ENCODE data around the gene H2AZ1. TPM values are rescaled to one million over a fixed set of nuclear protein-coding genes. Genes with fewer than 3 reads are reported as not detected.

Gene H2AZ1
- total and polyA plus RNA-seq, 4 donors, result 28.5 to 139 (median 103) TPM

DNA sequence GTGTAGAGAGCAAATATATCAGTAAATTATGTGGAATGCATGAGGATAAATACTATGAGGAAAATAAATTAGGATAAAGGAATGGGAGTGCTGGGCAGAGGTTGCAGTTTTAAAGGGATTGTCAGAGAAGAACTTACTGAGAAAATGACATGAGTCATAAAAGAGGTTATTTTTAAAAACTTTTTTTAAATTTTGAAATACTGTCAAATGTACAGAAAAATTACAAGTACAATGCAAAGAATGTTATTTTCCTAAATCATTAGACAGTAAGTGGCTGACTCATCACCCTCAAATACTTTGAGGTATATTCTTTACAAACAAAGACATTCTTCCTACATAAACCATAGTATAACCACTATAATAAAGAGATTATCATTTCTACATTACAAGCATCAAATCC lies 29.8 kb upstream of the H2AZ1 start:
- no peak overlapping the region for H3K9ac ChIP-seq (ENCODE audit: low read depth in 1 of 2, low read length in 2 of 2)
- TF ChIP-seq GABPA (IDR thresholded peaks at IDR 0.05 in 1 of 2, conservative IDR thresholded peaks at IDR 0.05 in 1 of 2) (no peak), JUND (IDR thresholded peaks at IDR 0.05) (no peak), NR2F2 (IDR thresholded peaks at IDR 0.05) (no peak), RXRA (IDR thresholded peaks at IDR 0.05) (no peak), YY1 (IDR thresholded peaks at IDR 0.05) (no peak), TAF1 (conservative IDR thresholded peaks at IDR 0.05) (no peak), EGR1 (IDR thresholded peaks at IDR 0.05; ENCODE audit: low read depth in 2 of 2) (no peak), FOXA1 (IDR thresholded peaks at IDR 0.05) (no peak), SP1 (IDR thresholded peaks at IDR 0.05) (no peak), RAD21 (IDR thresholded peaks at IDR 0.05) (no peak)
- TF ChIP-seq, protein P1, sequence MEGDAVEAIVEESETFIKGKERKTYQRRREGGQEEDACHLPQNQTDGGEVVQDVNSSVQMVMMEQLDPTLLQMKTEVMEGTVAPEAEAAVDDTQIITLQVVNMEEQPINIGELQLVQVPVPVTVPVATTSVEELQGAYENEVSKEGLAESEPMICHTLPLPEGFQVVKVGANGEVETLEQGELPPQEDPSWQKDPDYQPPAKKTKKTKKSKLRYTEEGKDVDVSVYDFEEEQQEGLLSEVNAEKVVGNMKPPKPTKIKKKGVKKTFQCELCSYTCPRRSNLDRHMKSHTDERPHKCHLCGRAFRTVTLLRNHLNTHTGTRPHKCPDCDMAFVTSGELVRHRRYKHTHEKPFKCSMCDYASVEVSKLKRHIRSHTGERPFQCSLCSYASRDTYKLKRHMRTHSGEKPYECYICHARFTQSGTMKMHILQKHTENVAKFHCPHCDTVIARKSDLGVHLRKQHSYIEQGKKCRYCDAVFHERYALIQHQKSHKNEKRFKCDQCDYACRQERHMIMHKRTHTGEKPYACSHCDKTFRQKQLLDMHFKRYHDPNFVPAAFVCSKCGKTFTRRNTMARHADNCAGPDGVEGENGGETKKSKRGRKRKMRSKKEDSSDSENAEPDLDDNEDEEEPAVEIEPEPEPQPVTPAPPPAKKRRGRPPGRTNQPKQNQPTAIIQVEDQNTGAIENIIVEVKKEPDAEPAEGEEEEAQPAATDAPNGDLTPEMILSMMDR (IDR thresholded peaks at IDR 0.05; ENCODE audit: low read depth, low read length, missing input control), result no peak
- TF ChIP-seq, protein P2, sequence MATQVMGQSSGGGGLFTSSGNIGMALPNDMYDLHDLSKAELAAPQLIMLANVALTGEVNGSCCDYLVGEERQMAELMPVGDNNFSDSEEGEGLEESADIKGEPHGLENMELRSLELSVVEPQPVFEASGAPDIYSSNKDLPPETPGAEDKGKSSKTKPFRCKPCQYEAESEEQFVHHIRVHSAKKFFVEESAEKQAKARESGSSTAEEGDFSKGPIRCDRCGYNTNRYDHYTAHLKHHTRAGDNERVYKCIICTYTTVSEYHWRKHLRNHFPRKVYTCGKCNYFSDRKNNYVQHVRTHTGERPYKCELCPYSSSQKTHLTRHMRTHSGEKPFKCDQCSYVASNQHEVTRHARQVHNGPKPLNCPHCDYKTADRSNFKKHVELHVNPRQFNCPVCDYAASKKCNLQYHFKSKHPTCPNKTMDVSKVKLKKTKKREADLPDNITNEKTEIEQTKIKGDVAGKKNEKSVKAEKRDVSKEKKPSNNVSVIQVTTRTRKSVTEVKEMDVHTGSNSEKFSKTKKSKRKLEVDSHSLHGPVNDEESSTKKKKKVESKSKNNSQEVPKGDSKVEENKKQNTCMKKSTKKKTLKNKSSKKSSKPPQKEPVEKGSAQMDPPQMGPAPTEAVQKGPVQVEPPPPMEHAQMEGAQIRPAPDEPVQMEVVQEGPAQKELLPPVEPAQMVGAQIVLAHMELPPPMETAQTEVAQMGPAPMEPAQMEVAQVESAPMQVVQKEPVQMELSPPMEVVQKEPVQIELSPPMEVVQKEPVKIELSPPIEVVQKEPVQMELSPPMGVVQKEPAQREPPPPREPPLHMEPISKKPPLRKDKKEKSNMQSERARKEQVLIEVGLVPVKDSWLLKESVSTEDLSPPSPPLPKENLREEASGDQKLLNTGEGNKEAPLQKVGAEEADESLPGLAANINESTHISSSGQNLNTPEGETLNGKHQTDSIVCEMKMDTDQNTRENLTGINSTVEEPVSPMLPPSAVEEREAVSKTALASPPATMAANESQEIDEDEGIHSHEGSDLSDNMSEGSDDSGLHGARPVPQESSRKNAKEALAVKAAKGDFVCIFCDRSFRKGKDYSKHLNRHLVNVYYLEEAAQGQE (IDR thresholded peaks at IDR 0.05), result no peak
- TF ChIP-seq, protein P3, sequence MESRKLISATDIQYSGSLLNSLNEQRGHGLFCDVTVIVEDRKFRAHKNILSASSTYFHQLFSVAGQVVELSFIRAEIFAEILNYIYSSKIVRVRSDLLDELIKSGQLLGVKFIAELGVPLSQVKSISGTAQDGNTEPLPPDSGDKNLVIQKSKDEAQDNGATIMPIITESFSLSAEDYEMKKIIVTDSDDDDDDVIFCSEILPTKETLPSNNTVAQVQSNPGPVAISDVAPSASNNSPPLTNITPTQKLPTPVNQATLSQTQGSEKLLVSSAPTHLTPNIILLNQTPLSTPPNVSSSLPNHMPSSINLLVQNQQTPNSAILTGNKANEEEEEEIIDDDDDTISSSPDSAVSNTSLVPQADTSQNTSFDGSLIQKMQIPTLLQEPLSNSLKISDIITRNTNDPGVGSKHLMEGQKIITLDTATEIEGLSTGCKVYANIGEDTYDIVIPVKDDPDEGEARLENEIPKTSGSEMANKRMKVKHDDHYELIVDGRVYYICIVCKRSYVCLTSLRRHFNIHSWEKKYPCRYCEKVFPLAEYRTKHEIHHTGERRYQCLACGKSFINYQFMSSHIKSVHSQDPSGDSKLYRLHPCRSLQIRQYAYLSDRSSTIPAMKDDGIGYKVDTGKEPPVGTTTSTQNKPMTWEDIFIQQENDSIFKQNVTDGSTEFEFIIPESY (IDR thresholded peaks at IDR 0.05), result no peak
- TF ChIP-seq, protein P4, sequence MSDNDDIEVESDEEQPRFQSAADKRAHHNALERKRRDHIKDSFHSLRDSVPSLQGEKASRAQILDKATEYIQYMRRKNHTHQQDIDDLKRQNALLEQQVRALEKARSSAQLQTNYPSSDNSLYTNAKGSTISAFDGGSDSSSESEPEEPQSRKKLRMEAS (IDR thresholded peaks at IDR 0.05), result no peak
- TF ChIP-seq, protein P5, sequence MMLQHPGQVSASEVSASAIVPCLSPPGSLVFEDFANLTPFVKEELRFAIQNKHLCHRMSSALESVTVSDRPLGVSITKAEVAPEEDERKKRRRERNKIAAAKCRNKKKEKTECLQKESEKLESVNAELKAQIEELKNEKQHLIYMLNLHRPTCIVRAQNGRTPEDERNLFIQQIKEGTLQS (IDR thresholded peaks at IDR 0.05), result no peak
- H3K4me3 ChIP-seq (ENCODE audit: low read depth in 1 of 3, low read length in 3 of 3), result no peak overlapping the region
- H3K36me3 ChIP-seq (ENCODE audit: control insufficient read depth in 4 of 4, insufficient read depth in 3 of 4, low read depth in 1 of 4, low read length in 3 of 4), result no peaks in the 10 kb centered on the region
- no peaks in the 10 kb centered on the region for H3K9me3 ChIP-seq (ENCODE audit: control insufficient read depth in 4 of 4, low read length in 3 of 4)
- no peak overlapping the region for H3K27ac ChIP-seq (ENCODE audit: low read depth in 1 of 2, low read length in 2 of 2)
- no peak for DNase-seq (ENCODE audit: low spot score)
- no peaks in the 10 kb centered on the region for H3K27me3 ChIP-seq (ENCODE audit: control insufficient read depth in 4 of 4, insufficient read depth in 4 of 4, low read length in 3 of 4)
- H3K4me1 ChIP-seq (ENCODE audit: control insufficient read depth in 4 of 4, insufficient read depth in 4 of 4, low read length in 3 of 4), result no peaks in the 10 kb centered on the region

DNA sequence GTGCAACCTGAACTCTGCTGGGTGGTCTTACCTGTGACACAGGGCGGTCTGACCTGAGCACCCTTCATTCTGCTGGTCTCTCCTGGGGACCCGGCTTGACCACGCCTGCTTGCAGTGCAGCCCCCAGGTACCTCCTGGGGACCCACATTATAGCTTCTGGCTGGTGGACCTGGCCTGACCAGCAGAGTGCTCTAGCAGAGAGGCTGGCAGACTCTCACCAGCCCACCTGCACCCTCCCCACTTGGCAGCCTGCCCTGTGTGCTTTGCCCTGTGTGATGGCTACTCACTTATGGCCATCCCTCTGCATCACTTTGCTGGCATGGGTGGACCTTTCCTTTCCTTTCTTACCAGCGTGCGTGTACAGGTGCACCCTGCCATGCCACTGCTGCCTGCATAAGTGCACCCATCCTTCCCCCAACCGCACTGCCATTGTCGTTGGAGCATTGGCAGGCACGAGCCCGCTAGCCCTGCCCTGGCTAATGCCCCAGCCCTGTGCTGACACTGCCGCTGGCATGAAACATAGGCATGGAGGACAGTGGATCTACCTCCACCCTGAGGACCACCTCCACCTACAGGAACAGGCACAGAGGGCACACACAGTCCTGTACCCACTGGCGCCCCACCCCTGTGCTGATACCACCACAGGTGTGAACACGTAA lies 21.5 kb upstream of the H2AZ1 start:
- Histone ChIP-seq H3K27me3 (ENCODE audit: control insufficient read depth in 4 of 4, insufficient read depth in 4 of 4, low read length in 3 of 4) (peaks cover 0 to 3% (median 0%) of the 10 kb centered on the region in 4 donors), H3K9ac (ENCODE audit: low read depth in 1 of 2, low read length in 2 of 2) (no peak overlapping the region), H3K27ac (ENCODE audit: low read depth in 1 of 2, low read length in 2 of 2) (no peak overlapping the region), H3K36me3 (ENCODE audit: control insufficient read depth in 4 of 4, insufficient read depth in 3 of 4, low read depth in 1 of 4, low read length in 3 of 4) (no peaks in the 10 kb centered on the region), H3K4me1 (ENCODE audit: control insufficient read depth in 4 of 4, insufficient read depth in 4 of 4, low read length in 3 of 4) (no peaks in the 10 kb centered on the region), H3K4me3 (ENCODE audit: low read depth in 1 of 3, low read length in 3 of 3) (no peak overlapping the region), H3K9me3 (ENCODE audit: control insufficient read depth in 4 of 4, low read length in 3 of 4) (no peaks in the 10 kb centered on the region)
- DNase-seq (ENCODE audit: low spot score), result no peak
- WGBS, result 94% methylated on average over 12 of the region's 12 CpGs
- TF ChIP-seq RAD21 (IDR thresholded peaks at IDR 0.05), result no peak
- TF ChIP-seq, protein P4 (IDR thresholded peaks at IDR 0.05), result no peak
- no peak for TF ChIP-seq EGR1 (IDR thresholded peaks at IDR 0.05; ENCODE audit: low read depth in 2 of 2)
- no peak for TF ChIP-seq SP1 (IDR thresholded peaks at IDR 0.05)
- no peak for TF ChIP-seq TAF1 (conservative IDR thresholded peaks at IDR 0.05)
- no peak for TF ChIP-seq FOXA2 (IDR thresholded peaks at IDR 0.05)
- TF ChIP-seq, protein P3 (IDR thresholded peaks at IDR 0.05), result no peak
- TF ChIP-seq, protein P5 (IDR thresholded peaks at IDR 0.05), result no peak
- TF ChIP-seq HNF4G (IDR thresholded peaks at IDR 0.05), result no peak
- TF ChIP-seq, protein P1 (IDR thresholded peaks at IDR 0.05; ENCODE audit: low read depth, low read length, missing input control), result no peak
- no peak for TF ChIP-seq FOXA1 (IDR thresholded peaks at IDR 0.05)
- TF ChIP-seq HNF4A (conservative IDR thresholded peaks at IDR 0.05), result no peak
